AG10803 (cell line): ENCODE measurements around the gene IRF7.

ENCODE experiments used
- DNase-seq: peaks from one replicate; pipeline ENCODE4 v3.0.0; 2010; ENCODE audit warnings: low read depth
- H3K4me3 ChIP-seq: 2 replicates; pipeline ENCODE4 v1.5.1; 2011; ENCODE audit warnings: mild to moderate bottlenecking, low read length, control low read depth
- TF ChIP-seq, protein P1 (sequence below): conservative IDR thresholded peaks from 2 replicates; pipeline ENCODE4 v1.5.1; 2011; ENCODE audit warnings: mild to moderate bottlenecking, low read length, control low read depth, inconsistent platforms

Gene IRF7

DNA sequence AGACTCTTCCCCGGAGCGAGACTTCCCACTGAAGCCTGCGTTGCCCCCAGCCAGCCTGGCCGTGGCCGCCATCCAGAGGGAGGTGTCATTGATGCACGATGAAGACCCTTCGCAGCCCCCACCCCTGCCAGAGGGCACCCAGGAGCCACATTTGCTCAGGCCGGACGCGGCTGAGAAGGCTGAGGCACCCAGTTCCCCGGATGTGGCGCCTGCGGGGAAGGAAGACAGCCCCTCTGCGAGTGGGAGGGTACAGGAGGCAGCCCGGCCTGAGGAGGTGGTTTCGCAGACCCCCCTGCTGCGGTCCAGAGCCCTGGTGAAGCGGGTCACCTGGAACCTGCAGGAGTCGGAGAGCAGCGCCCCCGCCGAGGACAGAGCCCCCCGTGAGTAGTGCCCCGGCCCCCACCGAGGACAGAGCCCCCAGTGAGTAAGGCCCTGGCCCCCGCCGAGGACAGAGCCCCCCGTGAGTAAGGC is 6.4 kb downstream of the IRF7 start:
- DNase-seq = no peak
- TF ChIP-seq, protein P1, sequence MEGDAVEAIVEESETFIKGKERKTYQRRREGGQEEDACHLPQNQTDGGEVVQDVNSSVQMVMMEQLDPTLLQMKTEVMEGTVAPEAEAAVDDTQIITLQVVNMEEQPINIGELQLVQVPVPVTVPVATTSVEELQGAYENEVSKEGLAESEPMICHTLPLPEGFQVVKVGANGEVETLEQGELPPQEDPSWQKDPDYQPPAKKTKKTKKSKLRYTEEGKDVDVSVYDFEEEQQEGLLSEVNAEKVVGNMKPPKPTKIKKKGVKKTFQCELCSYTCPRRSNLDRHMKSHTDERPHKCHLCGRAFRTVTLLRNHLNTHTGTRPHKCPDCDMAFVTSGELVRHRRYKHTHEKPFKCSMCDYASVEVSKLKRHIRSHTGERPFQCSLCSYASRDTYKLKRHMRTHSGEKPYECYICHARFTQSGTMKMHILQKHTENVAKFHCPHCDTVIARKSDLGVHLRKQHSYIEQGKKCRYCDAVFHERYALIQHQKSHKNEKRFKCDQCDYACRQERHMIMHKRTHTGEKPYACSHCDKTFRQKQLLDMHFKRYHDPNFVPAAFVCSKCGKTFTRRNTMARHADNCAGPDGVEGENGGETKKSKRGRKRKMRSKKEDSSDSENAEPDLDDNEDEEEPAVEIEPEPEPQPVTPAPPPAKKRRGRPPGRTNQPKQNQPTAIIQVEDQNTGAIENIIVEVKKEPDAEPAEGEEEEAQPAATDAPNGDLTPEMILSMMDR = no peak
- H3K4me3 ChIP-seq = no peak overlapping the region

DNA sequence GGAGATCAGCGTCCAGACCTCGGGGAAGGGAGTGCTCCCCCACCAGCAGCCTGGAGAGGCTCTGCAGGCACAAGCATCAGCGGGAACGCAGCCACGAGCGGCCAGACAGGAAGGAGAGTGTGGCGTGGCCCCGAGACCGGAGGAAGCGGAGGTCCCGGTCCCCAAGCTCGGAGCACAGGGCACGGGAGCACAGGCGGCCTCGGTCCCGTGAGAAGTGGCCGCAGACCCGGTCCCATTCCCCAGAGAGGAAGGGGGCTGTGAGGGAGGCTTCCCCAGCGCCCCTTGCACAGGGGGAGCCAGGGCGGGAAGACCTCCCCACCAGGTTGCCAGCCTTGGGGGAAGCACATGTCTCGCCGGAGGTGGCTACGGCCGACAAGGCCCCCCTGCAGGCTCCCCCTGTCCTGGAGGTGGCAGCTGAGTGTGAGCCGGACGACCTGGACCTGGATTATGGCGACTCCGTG is 6.9 kb downstream of the IRF7 start:
- H3K4me3 ChIP-seq = no peak overlapping the region
- TF ChIP-seq, protein P1 = no peak
- DNase-seq = no peak

DNA sequence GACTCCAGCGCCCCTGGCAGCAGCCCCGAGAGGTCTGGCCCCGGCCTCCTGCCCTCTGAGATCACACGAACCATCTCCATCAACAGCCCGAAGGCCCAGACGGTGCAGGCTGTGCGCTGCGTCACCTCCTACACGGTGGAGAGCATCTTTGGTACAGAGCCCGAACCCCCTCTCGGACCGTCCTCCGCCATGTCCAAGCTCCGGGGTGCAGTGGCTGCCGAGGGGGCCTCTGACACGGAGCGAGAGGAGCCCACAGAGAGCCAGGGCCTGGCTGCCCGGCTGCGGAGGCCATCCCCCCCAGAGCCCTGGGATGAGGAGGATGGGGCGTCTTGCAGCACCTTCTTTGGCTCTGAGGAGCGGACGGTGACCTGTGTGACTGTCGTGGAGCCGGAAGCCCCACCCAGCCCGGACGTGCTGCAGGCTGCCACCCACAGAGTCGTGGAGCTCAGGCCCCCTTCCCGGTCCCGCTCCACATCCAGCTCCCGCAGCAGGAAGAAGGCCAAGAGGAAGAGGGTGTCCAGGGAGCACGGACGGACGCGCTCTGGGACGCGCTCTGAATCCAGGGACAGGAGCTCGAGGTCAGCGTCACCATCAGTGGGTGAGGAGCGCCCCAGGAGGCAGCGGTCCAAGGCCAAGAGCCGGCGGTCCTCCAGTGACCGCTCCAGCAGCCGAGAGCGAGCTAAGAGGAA is 7.6 kb downstream of the IRF7 start:
- TF ChIP-seq, protein P1 = no peak
- no peak for DNase-seq
- H3K4me3 ChIP-seq = no peak overlapping the region

DNA sequence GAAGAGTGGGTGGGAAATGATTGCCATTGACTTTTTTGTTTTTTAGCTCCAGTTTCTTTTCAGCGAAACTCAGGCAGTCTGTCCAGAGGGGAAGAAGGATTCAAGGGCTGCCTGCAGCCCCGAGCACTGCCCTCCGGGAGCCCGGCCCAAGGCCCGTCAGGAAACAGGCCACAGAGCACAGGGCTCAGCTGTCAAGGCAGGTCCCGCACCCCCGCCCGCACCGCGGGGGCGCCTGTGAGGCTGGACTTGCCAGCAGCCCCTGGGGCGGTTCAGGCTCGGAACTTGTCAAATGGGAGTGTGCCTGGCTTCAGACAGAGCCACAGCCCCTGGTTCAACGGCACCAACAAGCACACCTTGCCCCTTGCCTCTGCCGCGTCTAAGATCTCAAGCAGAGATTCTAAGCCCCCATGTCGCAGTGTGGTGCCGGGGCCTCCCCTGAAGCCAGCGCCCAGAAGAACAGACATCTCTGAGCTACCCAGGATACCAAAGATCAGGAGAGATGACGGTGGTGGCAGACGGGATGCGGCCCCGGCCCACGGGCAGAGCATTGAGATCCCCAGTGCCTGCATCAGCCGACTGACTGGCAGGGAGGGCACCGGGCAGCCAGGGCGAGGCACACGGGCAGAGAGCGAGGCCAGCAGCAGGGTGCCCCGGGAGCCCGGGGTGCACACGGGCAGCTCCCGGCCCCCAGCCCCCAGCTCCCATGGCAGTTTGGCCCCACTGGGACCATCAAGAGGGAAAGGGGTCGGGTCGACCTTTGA is 8.6 kb downstream of the IRF7 start:
- TF ChIP-seq, protein P1 = no peak
- no peak overlapping the region for H3K4me3 ChIP-seq
- no peak for DNase-seq

DNA sequence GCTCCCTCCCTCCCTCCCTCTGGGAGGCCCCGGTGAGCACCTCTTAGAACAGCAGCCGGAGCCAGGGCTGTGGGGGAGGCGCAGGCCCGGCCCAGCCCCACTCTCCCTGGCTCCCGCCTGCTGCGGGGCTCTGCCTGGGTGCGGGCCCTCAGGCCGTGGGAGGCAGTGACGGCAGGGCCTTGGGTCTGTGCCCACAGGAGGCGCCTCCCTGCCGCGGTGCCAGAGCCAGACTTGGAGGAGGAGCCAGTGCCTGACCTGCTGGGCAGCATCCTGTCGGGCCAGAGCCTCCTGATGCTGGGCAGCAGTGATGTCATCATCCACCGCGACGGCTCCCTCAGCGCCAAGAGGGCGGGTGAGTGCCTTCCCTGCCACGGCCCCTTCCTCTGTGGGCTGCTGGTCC is 9.5 kb downstream of the IRF7 start:
- no peak overlapping the region for H3K4me3 ChIP-seq
- DNase-seq = peak; percentile 10
- TF ChIP-seq, protein P1 = no peak

DNA sequence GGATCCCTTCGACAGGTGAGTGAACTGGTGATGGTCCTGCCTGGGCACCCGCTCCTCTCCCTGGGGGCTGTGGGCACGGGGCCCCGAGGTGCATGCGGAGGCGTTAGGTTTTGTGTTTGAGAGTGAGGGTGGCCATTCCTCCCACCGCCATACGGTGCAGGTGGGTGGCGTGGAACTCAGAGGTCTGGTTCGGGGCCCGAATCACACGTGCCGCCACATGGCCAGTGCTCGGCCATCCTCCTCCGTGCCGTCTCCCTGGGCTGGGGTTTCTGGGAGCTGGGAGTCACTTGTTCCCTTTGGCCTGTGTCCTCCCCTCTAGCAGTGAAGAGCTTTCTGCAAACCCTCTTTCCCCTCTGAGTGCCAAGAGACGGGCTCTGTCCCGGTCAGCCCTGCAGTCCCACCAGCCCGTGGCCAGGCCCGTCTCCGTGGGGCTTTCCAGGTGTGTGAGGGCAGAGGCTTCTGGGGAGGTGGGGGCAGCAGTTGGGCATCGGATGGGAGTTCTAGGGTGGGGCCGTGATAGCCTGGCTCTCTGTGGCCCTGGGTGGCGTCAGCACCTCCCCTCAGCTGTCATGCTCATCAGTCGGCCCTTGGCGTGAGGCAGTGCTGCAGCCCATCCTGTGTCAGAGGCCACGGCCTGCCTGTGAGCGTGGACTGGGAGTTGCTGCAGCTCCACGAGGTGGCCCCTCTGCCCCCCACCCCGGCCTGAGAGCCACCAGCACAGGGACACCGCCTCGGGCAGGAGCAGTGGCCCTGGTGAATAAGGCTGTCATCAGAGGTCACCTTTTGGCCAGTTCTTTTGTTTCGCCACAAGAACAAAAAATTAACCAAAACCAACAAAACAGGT is 10.2 kb downstream of the IRF7 start:
- TF ChIP-seq, protein P1 = no peak
- DNase-seq = no peak
- H3K4me3 ChIP-seq = no peak overlapping the region
